ENCODE data around the gene UPF1. TPM values are rescaled to one million over a fixed set of nuclear protein-coding genes. Genes with fewer than 3 reads are reported as not detected.
"Not testable (repeated sequence)": the region's sequence is repeated elsewhere in the genome, so short reads cannot be mapped to it uniquely, and the experiment has no call there.

UPF1 gene
- total RNA-seq, 1 donor from 2014 or later, result 71.6 TPM

DNA sequence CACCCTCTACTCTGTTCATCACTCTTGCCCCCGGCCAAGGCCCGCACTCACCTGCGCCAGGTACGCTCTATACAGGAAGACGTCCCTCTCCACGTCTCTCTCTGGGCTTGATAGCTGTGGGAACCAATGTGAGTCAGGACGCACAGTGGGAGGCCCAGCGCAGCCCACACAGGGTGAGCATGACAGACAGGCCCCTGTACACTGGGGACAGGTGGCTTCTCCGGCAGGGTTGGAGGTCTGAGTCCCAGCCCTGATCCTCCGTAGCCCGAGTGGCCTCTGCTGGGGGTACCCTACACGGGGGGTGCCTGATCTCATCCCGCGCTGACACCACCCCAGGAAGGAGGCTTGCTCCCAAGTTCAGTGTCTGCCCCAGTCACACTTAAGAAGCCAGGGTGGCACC is 81.2 kb downstream of the UPF1 start:
- DNase-seq (ENCODE audit: low read depth), result no peak
- H3K27me3 ChIP-seq (ENCODE audit: control insufficient read depth, insufficient read depth, low read length), result no peaks in the 10 kb centered on the region
- no peak overlapping the region for H3K4me3 ChIP-seq (ENCODE audit: low read depth, low read length)
- TF ChIP-seq, protein P1, sequence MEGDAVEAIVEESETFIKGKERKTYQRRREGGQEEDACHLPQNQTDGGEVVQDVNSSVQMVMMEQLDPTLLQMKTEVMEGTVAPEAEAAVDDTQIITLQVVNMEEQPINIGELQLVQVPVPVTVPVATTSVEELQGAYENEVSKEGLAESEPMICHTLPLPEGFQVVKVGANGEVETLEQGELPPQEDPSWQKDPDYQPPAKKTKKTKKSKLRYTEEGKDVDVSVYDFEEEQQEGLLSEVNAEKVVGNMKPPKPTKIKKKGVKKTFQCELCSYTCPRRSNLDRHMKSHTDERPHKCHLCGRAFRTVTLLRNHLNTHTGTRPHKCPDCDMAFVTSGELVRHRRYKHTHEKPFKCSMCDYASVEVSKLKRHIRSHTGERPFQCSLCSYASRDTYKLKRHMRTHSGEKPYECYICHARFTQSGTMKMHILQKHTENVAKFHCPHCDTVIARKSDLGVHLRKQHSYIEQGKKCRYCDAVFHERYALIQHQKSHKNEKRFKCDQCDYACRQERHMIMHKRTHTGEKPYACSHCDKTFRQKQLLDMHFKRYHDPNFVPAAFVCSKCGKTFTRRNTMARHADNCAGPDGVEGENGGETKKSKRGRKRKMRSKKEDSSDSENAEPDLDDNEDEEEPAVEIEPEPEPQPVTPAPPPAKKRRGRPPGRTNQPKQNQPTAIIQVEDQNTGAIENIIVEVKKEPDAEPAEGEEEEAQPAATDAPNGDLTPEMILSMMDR (IDR thresholded peaks at IDR 0.05; ENCODE audit: insufficient read depth, low read length, poor library complexity, severe bottlenecking), result no peak
- no peaks in the 10 kb centered on the region for H3K36me3 ChIP-seq (ENCODE audit: control insufficient read depth, insufficient read depth, low read length)

DNA sequence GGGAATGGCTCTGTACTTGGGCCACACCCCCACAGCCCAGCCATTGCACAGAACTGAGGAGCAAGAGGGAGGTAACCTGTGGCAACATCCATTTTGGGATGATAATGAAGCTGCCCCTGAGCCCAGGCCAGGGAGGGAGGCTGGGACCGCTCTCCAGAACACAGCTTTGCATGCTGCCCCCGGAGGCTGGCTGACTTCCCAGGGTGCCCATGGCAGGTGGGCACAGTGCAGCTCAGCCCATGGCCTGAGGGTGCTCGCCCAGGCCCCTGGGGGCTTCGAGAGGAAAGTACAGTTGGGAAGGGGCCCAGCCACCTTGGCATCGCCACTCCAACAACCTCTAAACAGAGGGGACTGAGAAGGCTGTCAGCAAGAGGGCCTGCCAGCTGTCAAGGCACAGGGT is 81.7 kb downstream of the UPF1 start:
- TF ChIP-seq, protein P1 (IDR thresholded peaks at IDR 0.05; ENCODE audit: insufficient read depth, low read length, poor library complexity, severe bottlenecking), result no peak
- DNase-seq (ENCODE audit: low read depth), result no peak
- Histone ChIP-seq H3K27me3 (ENCODE audit: control insufficient read depth, insufficient read depth, low read length) (no peaks in the 10 kb centered on the region), H3K4me3 (ENCODE audit: low read depth, low read length) (no peak overlapping the region), H3K36me3 (ENCODE audit: control insufficient read depth, insufficient read depth, low read length) (no peaks in the 10 kb centered on the region)

DNA sequence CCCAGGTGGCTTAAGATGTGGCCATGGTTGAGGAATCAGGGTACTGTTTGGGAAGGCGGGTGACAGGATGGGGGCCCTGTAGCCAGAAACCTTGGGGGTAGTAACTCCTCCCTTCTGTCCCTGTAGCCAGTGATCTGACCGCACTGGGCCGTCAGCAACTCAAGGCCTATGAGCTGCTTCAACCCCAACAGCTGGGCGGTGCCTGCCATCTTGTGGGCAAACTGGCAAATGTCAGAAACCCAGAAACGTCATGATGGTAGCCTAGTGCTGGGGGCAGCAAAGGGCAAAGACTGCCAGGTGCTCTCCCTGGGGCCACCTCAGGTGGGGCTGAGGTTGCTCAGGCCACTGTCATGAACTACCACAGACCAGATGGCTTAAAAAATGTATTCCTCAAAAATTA is 83.9 kb downstream of the UPF1 start:
- H3K4me3 ChIP-seq (ENCODE audit: low read depth, low read length), result no peak overlapping the region
- H3K36me3 ChIP-seq (ENCODE audit: control insufficient read depth, insufficient read depth, low read length), result no peaks in the 10 kb centered on the region
- H3K27me3 ChIP-seq (ENCODE audit: control insufficient read depth, insufficient read depth, low read length), result no peaks in the 10 kb centered on the region
- no peak for DNase-seq (ENCODE audit: low read depth)
- TF ChIP-seq, protein P1 (IDR thresholded peaks at IDR 0.05; ENCODE audit: insufficient read depth, low read length, poor library complexity, severe bottlenecking), result peak; percentile 43

DNA sequence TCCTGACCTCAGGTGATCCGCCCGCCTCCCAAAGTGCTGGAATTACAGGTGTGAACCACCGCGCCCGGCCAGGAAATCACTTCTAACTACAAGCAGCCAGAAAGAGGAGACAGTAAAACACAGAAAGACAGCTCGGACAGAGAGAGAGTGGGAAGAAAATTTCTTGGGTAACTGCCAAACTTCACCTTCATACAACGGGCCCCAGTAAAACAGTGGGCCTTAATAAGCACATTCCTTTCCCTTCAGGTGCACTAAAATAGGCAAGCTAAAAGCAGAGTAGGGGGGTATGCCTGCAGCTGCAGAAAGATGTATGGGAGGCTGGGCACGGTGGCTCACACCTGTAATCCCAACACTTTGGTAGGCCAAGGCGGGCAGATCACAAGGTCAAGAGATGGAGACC is 85.8 kb downstream of the UPF1 start:
- not testable (repeated sequence) for DNase-seq (ENCODE audit: low read depth); H3K27me3 ChIP-seq (ENCODE audit: control insufficient read depth, insufficient read depth, low read length); H3K36me3 ChIP-seq (ENCODE audit: control insufficient read depth, insufficient read depth, low read length); H3K4me3 ChIP-seq (ENCODE audit: low read depth, low read length)

Other genes with a start within 250 kb of the UPF1 start
- 119 and 136 TPM in 2 replicates for gene REX1BD, start 243.2 kb upstream of the UPF1 start, total RNA-seq
- gene CRLF1, start 225.2 kb upstream of the UPF1 start, total RNA-seq, result 16.5 and 30.1 TPM in 2 replicates
- gene TMEM59L, start 219.1 kb upstream of the UPF1 start, total RNA-seq, result 3.8 and 6.5 TPM in 2 replicates
- 7.5 and 9.6 TPM in 2 replicates for gene KLHL26, start 194.9 kb upstream of the UPF1 start, total RNA-seq
- gene CRTC1, start 148.3 kb upstream of the UPF1 start, total RNA-seq, result 2.3 and 5.5 TPM in 2 replicates
- gene COMP, start 40.7 kb upstream of the UPF1 start, total RNA-seq, result not detected in 2 replicates
- gene CERS1, start 64.2 kb downstream of the UPF1 start, total RNA-seq, result 2.3 and 2.9 TPM in 2 replicates
- gene COPE, start 87.4 kb downstream of the UPF1 start, total RNA-seq, result 415 and 437 TPM in 2 replicates
- gene DDX49, start 87.8 kb downstream of the UPF1 start, total RNA-seq, result 85.0 and 102 TPM in 2 replicates
- gene HOMER3, start 109.3 kb downstream of the UPF1 start, total RNA-seq, result 82.9 and 109 TPM in 2 replicates
- gene SUGP2, start 201.6 kb downstream of the UPF1 start, total RNA-seq, result 27.7 and 29.5 TPM in 2 replicates
- 45.0 and 57.0 TPM in 2 replicates for gene ARMC6, start 201.6 kb downstream of the UPF1 start, total RNA-seq
- gene SLC25A42, start 232.0 kb downstream of the UPF1 start, total RNA-seq, result 2.8 and 3.0 TPM in 2 replicates